NCI-H146 treated with DMSO at 0.1 percent for 48 hours (cell line): ENCODE results near the gene ANGPTL2.

Experiments used
- DNase-seq: peaks from one replicate; lab custom pipeline; 2025; ENCODE audit not compliant: unreplicated experiment; lab: John Stamatoyannopoulos, UW

Gene ANGPTL2

GRCh38 chr9:127099664-127100063 lies 22.8 kb downstream of the ANGPTL2 start:
- no peak for DNase-seq

- no peak for DNase-seq
These were observed 23.4 kb downstream of the ANGPTL2 start for GRCh38 chr9:127098916-127099553.

- DNase-seq = no peak
These were observed 24.8 kb downstream of the ANGPTL2 start for GRCh38 chr9:127097683-127098082.

GRCh38 chr9:127096208-127096607 lies 26.2 kb downstream of the ANGPTL2 start:
- DNase-seq = no peak

GRCh38 chr9:127095411-127095810 lies 27.0 kb downstream of the ANGPTL2 start:
- DNase-seq = no peak

- no peak for DNase-seq
These were observed 29.0 kb downstream of the ANGPTL2 start for GRCh38 chr9:127093319-127094020.

GRCh38 chr9:127092041-127092608 lies 30.3 kb downstream of the ANGPTL2 start:
- no peak for DNase-seq

GRCh38 chr9:127091526-127091925 lies 30.9 kb downstream of the ANGPTL2 start:
- DNase-seq = no peak

GRCh38 chr9:127090341-127090985 lies 32.0 kb downstream of the ANGPTL2 start:
- DNase-seq = no peak

GRCh38 chr9:127089631-127090081 lies 32.8 kb downstream of the ANGPTL2 start:
- DNase-seq = no peak

GRCh38 chr9:127088724-127089615 lies 33.5 kb downstream of the ANGPTL2 start:
- DNase-seq = no peak

- no peak for DNase-seq
These were observed 34.6 kb downstream of the ANGPTL2 start for GRCh38 chr9:127087836-127088235.

- DNase-seq = no peak
These were observed 35.0 kb downstream of the ANGPTL2 start for GRCh38 chr9:127087411-127087810.

- DNase-seq = no peak
These were observed 35.7 kb downstream of the ANGPTL2 start for GRCh38 chr9:127086771-127087170.

- no peak for DNase-seq
These were observed 37.2 kb downstream of the ANGPTL2 start for GRCh38 chr9:127085186-127085585.

- DNase-seq = no peak
These were observed 38.1 kb downstream of the ANGPTL2 start for GRCh38 chr9:127084076-127085039.

- no peak for DNase-seq
These were observed 39.1 kb downstream of the ANGPTL2 start for GRCh38 chr9:127083138-127083980.

- DNase-seq = no peak
These were observed 40.9 kb downstream of the ANGPTL2 start for GRCh38 chr9:127081250-127082185.
